Neuronal stem cell (in vitro differentiated cells): Measurements from ENCODE around the gene NGEF.
"Not testable (repeated sequence)": the region's sequence is repeated elsewhere in the genome, so short reads cannot be mapped to it uniquely, and the experiment has no call there.

Experiments
- DNase-seq: peaks from one replicate; pipeline ENCODE4 v3.0.0-alpha.2; 2013; ENCODE audit warnings: low spot score
- H2AFZ ChIP-seq: one replicate; pipeline ENCODE4 v1.6.1; 2013; ENCODE audit warnings: mild to moderate bottlenecking, low read length, inconsistent platforms
- H2AK5ac ChIP-seq: 2 replicates; pipeline ENCODE4 v1.6.1; 2013; ENCODE audit warnings: low read depth, mild to moderate bottlenecking, inconsistent platforms, low read length, moderate library complexity, mixed read lengths
- H2BK120ac ChIP-seq: 2 replicates; pipeline ENCODE4 v1.6.1; 2013; ENCODE audit warnings: low read depth, mild to moderate bottlenecking, inconsistent platforms, low read length, moderate library complexity, mixed read lengths
- H2BK12ac ChIP-seq: one replicate; pipeline ENCODE4 v1.6.1; 2013; ENCODE audit warnings: low read length, inconsistent platforms
- H2BK15ac ChIP-seq: 2 replicates; pipeline ENCODE4 v1.6.1; 2013; ENCODE audit warnings: mild to moderate bottlenecking, low read length, inconsistent platforms, mixed read lengths
- H2BK5ac ChIP-seq: one replicate; pipeline ENCODE4 v1.6.1; 2013; ENCODE audit warnings: inconsistent platforms, mild to moderate bottlenecking, low read length, moderate library complexity
- H3K14ac ChIP-seq: one replicate; pipeline ENCODE4 v1.6.1; 2013; ENCODE audit warnings: low read length, inconsistent platforms
- H3K18ac ChIP-seq: 2 replicates; pipeline ENCODE4 v1.6.1; 2013; ENCODE audit warnings: low read length, inconsistent platforms
- H3K23ac ChIP-seq: 2 replicates; pipeline ENCODE4 v1.6.1; 2013; ENCODE audit warnings: low read depth, mild to moderate bottlenecking, mixed read lengths, low read length, inconsistent platforms; ENCODE audit not compliant: poor library complexity
- H3K27ac ChIP-seq: replicated peaks from 3 replicates; pipeline ENCODE4 v1.5.1; 2013; ENCODE audit warnings: low read length, inconsistent platforms
- H3K27me3 ChIP-seq, 3 experiments: 2 replicates each; pipeline ENCODE4 v1.6.1; 2013; ENCODE audit warnings: low read length in 3 of 3, mild to moderate bottlenecking in 2 of 3, inconsistent platforms in 1 of 3, low read depth in 1 of 3, mixed read lengths in 1 of 3, moderate library complexity in 1 of 3; ENCODE audit not compliant: control insufficient read depth in 3 of 3, insufficient read depth in 3 of 3
- H3K36me3 ChIP-seq, 2 donors: replicated peaks in 1 of 2; 2 replicates each; pipeline ENCODE4 v1.6.1; 2013; ENCODE audit warnings: low read length in 2 of 2; ENCODE audit not compliant: control insufficient read depth in 2 of 2, insufficient read depth in 2 of 2
- H3K4ac ChIP-seq: 2 replicates; pipeline ENCODE4 v1.6.1; 2013; ENCODE audit warnings: inconsistent platforms, mild to moderate bottlenecking, low read length, moderate library complexity
- H3K4me1 ChIP-seq, 2 donors: 1 replicate in 1 of 2; 2 replicates in 1 of 2; pipeline ENCODE4 v1.6.1; 2013; ENCODE audit warnings: low read length in 2 of 2, low read depth in 1 of 2; ENCODE audit not compliant: control insufficient read depth in 2 of 2, insufficient read depth in 1 of 2
- H3K4me2 ChIP-seq: one replicate; pipeline ENCODE4 v1.6.1; 2013; ENCODE audit warnings: mild to moderate bottlenecking, low read length, inconsistent platforms; ENCODE audit not compliant: insufficient read depth, poor library complexity, severe bottlenecking
- H3K4me3 ChIP-seq, 2 donors: 2 replicates each; pipeline ENCODE4 v1.5.1; 2013; ENCODE audit warnings: low read length in 2 of 2, mild to moderate bottlenecking in 2 of 2, inconsistent platforms in 1 of 2, moderate library complexity in 1 of 2
- H3K79me1 ChIP-seq: one replicate; pipeline ENCODE4 v1.6.1; 2013; ENCODE audit warnings: low read depth, mild to moderate bottlenecking, inconsistent platforms, low read length, moderate library complexity
- H3K9ac ChIP-seq: one replicate; pipeline ENCODE4 v1.6.1; 2013; ENCODE audit warnings: mild to moderate bottlenecking, low read depth, low read length, inconsistent platforms; ENCODE audit not compliant: poor library complexity
- H3K9me3 ChIP-seq, 2 donors: replicated peaks in 1 of 2; 2 replicates each; pipeline versions ENCODE3 to v1.6.1; 2013; ENCODE audit warnings: low read length in 2 of 2, mild to moderate bottlenecking in 2 of 2, inconsistent platforms in 1 of 2, low read depth in 1 of 2, mixed read lengths in 1 of 2, moderate library complexity in 1 of 2; ENCODE audit not compliant: control insufficient read depth in 2 of 2, insufficient read depth in 1 of 2
- H4K8ac ChIP-seq: one replicate; pipeline ENCODE4 v1.6.1; 2013; ENCODE audit warnings: low read depth, mild to moderate bottlenecking, inconsistent platforms, low read length, moderate library complexity
- H4K91ac ChIP-seq: one replicate; pipeline ENCODE4 v1.6.1; 2013; ENCODE audit warnings: low read length, low read depth, mild to moderate bottlenecking, inconsistent platforms; ENCODE audit not compliant: poor library complexity
- WGBS, 2 donors: extraction: QIAGEN DNeasy Blood & Tissue Kit; methylation state at CpG; one replicate each; pipeline ENCODE4 v1.1.7; 2013; ENCODE audit warnings: missing lambda C conversion rate in 2 of 2, mixed read lengths in 1 of 2; ENCODE audit not compliant: insufficient read length in 2 of 2, insufficient replicate concordance in 1 of 2; ENCODE audit errors: extremely low coverage in 2 of 2; 5-methylcytosine and 5-hydroxymethylcytosine counted together

The NGEF gene

GRCh38 chr2:232857158-232857563 is 155.9 kb downstream of the NGEF start:
- no CpG with 5 or more reads among the region's 4 CpGs for WGBS, 2 donors
- Histone ChIP-seq H3K23ac (no peak overlapping the region), H4K91ac (no peak overlapping the region), H3K4me2 (no peak overlapping the region), H3K36me3 (peaks cover 32 to 82% of the 10 kb centered on the region in 2 donors), H3K4me3 (no peak overlapping the region), H3K4me1 (peaks cover 0 to 2% of the 10 kb centered on the region in 2 donors), H3K18ac (no peak overlapping the region), H2BK120ac (no peak overlapping the region), H3K9ac (no peak overlapping the region), H2BK12ac (no peak overlapping the region), H2BK15ac (no peak overlapping the region), H3K27me3 (no peaks in the 10 kb centered on the region), H2BK5ac (no peak overlapping the region), H2AFZ (no peak overlapping the region), H3K27ac (no peak overlapping the region), H3K9me3 (no peaks in the 10 kb centered on the region), H3K79me1 (no peaks in the 10 kb centered on the region), H3K4ac (no peak overlapping the region), H2AK5ac (no peak overlapping the region), H4K8ac (no peak overlapping the region), H3K14ac (no peak overlapping the region)
- DNase-seq, result no peak

DNA sequence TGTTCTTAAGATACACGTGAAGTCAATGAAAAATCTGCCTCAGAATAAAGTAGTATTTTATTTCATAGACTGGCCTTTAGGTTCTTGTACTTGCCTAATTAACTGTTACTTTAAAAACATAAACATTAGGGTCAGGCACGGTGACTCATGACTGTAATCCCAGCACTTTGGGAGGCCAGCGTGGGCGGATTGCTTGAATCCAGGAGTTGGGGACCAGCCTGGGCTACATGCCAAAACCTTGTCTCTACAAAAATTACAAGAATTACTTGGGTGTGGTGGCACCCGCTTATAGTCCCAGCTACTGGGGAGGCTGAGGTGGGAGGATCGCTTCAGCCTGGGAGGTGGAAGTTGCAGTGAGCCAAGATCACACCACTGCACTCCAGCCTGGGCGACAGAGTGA is 159.0 kb downstream of the NGEF start:
- Histone ChIP-seq H3K18ac (no peak overlapping the region), H3K23ac (no peak overlapping the region), H3K9ac (no peak overlapping the region), H3K4ac (no peak overlapping the region), H3K36me3 (peaks cover 39 to 86% of the 10 kb centered on the region in 2 donors), H4K8ac (no peak overlapping the region), H3K14ac (no peak overlapping the region), H2BK5ac (no peak overlapping the region), H3K79me1 (no peaks in the 10 kb centered on the region), H3K9me3 (no peaks in the 10 kb centered on the region), H2AK5ac (no peak overlapping the region), H2BK15ac (no peak overlapping the region), H3K27me3 (no peaks in the 10 kb centered on the region), H4K91ac (no peak overlapping the region), H2BK12ac (no peak overlapping the region), H3K4me1 (no peaks in the 10 kb centered on the region), H3K4me2 (no peak overlapping the region), H3K27ac (no peak overlapping the region), H2AFZ (no peak overlapping the region), H3K4me3 (no peak overlapping the region), H2BK120ac (no peak overlapping the region)
- no CpG with 5 or more reads among the region's 7 CpGs for WGBS, 2 donors
- DNase-seq, result no peak

GRCh38 chr2:232852676-232853075 is 160.4 kb downstream of the NGEF start:
- Histone ChIP-seq H2BK12ac (no peak overlapping the region), H3K18ac (no peak overlapping the region), H3K9me3 (no peaks in the 10 kb centered on the region), H3K4ac (no peak overlapping the region), H3K4me3 (no peak overlapping the region), H4K91ac (no peak overlapping the region), H2BK15ac (no peak overlapping the region), H2BK5ac (no peak overlapping the region), H3K4me2 (no peak overlapping the region), H3K14ac (no peak overlapping the region), H3K79me1 (no peaks in the 10 kb centered on the region), H3K9ac (no peak overlapping the region), H2AK5ac (no peak overlapping the region), H2AFZ (no peak overlapping the region), H4K8ac (no peak overlapping the region), H3K27me3 (no peaks in the 10 kb centered on the region), H3K36me3 (peaks cover 32 to 86% of the 10 kb centered on the region in 2 donors), H2BK120ac (no peak overlapping the region), H3K4me1 (no peaks in the 10 kb centered on the region), H3K27ac (no peak overlapping the region), H3K23ac (no peak overlapping the region)
- no CpG with 5 or more reads among the region's 2 CpGs for whole genome bisulfite sequencing, 2 donors
- DNase-seq, result no peak

- not testable (repeated sequence) for H3K4me2 ChIP-seq, H2BK12ac ChIP-seq, H3K79me1 ChIP-seq, H3K4me3 ChIP-seq, H2AK5ac ChIP-seq, DNase-seq, H3K18ac ChIP-seq, H3K14ac ChIP-seq, H2BK5ac ChIP-seq, H3K23ac ChIP-seq, H3K9me3 ChIP-seq, H4K8ac ChIP-seq, H3K27me3 ChIP-seq, H3K4me1 ChIP-seq, H4K91ac ChIP-seq, H3K9ac ChIP-seq, H3K4ac ChIP-seq, H2AFZ ChIP-seq, H2BK15ac ChIP-seq, H3K27ac ChIP-seq, H2BK120ac ChIP-seq
- no CpG with 5 or more reads among the region's 11 CpGs for WGBS, 2 donors
- peaks cover 28 to 86% of the 10 kb centered on the region in 2 donors for H3K36me3 ChIP-seq
Measured at GRCh38 chr2:232852081-232852480, 161.0 kb downstream of the NGEF start.
